K562 (cell line): ENCODE data around the gene ZMYND8. TPM values are rescaled to one million over a fixed set of nuclear protein-coding genes. Genes with fewer than 3 reads are reported as not detected.
A peak's percentile ranks its signal among the peaks of the same experiment; 100 is the strongest.

Source experiments
- ATAC-seq: fragments of 200-7000 bp; cut with Tn5 transposase; 3 replicates; pipeline ENCODE4 v1.9.1; 2020; ENCODE audit warnings: moderate library complexity
- BruUV-seq: library from RNA; stranded (reverse); fragments of 400-500 nt; replicated peaks from 2 replicates; lab custom pipeline; 2021; lab: Mats Ljungman, UMichigan
- CTCF ChIA-PET: fragments of 300-600 bp; formaldehyde crosslinking; extraction: SDS; loops from one replicate; lab custom pipeline; 2021; ENCODE audit warnings: low intra/inter-chr PET ratio; lab: Yijun Ruan, JAX
- POLR2A ChIA-PET: fragments of 300-600, 350-650 bp; sonication (Branson Sonifier 250); formaldehyde crosslinking; extraction: SDS; loops from one replicate; lab custom pipeline; 2021; ENCODE audit warnings: antibody characterized with exemption, inconsistent platforms; lab: Yijun Ruan, JAX
- DNase-seq, 4 experiments: peaks; one replicate each; pipeline versions ENCODE4 v3.0.0 to v3.0.0-alpha.2; 2011 to 2018; ENCODE audit warnings: low spot score in 3 of 4, mixed read lengths in 3 of 4; ENCODE audit errors: extremely low read depth in 1 of 4
- FAIRE-seq: peaks from 2 replicates; lab custom pipeline; 2011; peaks lifted over from hg19 to GRCh38; lab: Jason Lieb, UNC
- H2AFZ ChIP-seq: 2 replicates; pipeline ENCODE4 v1.6.0; 2011; ENCODE audit warnings: low read depth, low read length, control low read depth, inconsistent platforms
- H3K27ac ChIP-seq: fragments of 200-600 bp; 3 replicates; pipeline ENCODE4 v1.8.0; 2011; ENCODE audit warnings: low read depth, mild to moderate bottlenecking, control low read depth, inconsistent platforms, low read length, moderate library complexity, mixed read lengths; ENCODE audit errors: extremely low read depth
- H3K27me3 ChIP-seq, 2 experiments: fragments of 300-600 bp in 1 of 2; 2 replicates in 1 of 2; 3 replicates in 1 of 2; pipeline versions ENCODE4 v1.6.0 to v1.8.0; 2011; ENCODE audit warnings: inconsistent platforms in 2 of 2, low read length in 2 of 2, mild to moderate bottlenecking in 1 of 2, mixed read lengths in 1 of 2, moderate library complexity in 1 of 2; ENCODE audit not compliant: control insufficient read depth in 2 of 2, insufficient read depth in 2 of 2
- H3K36me3 ChIP-seq: fragments of 300-600 bp; 3 replicates; pipeline ENCODE4 v1.8.0; 2011; ENCODE audit warnings: mild to moderate bottlenecking, low read length, inconsistent platforms; ENCODE audit not compliant: control insufficient read depth, insufficient read depth
- H3K4me1 ChIP-seq, 2 experiments: fragments of 200-600 bp in 1 of 2; replicated peaks in 1 of 2; 2 replicates in 1 of 2; 3 replicates in 1 of 2; pipeline versions ENCODE4 v1.5.1 to v1.8.0; 2011; ENCODE audit warnings: inconsistent platforms in 2 of 2, low read length in 2 of 2, mild to moderate bottlenecking in 1 of 2, mixed read lengths in 1 of 2, moderate library complexity in 1 of 2; ENCODE audit not compliant: control insufficient read depth in 2 of 2, insufficient read depth in 2 of 2
- H3K4me2 ChIP-seq: 2 replicates; pipeline ENCODE4 v1.6.1; 2011; ENCODE audit warnings: low read length, control low read depth, inconsistent platforms, mixed read lengths; ENCODE audit not compliant: insufficient read depth
- H3K4me3 ChIP-seq: fragments of 200-600 bp; sonication (generic), shearing (Covaris generic); 2 replicates; pipeline ENCODE4 v1.5.1; 2016; ENCODE audit warnings: control low read depth, inconsistent platforms
- H3K79me2 ChIP-seq: fragments of 200-600 bp; 3 replicates; pipeline ENCODE4 v1.8.0; 2011; ENCODE audit warnings: low read length, inconsistent platforms; ENCODE audit not compliant: control insufficient read depth, insufficient read depth
- H3K9ac ChIP-seq, 2 experiments: 2 replicates each; pipeline versions ENCODE4 v1.6.0 to v1.6.1; 2011; ENCODE audit warnings: low read depth in 2 of 2, low read length in 2 of 2, control low read depth in 1 of 2, inconsistent platforms in 1 of 2, mild to moderate bottlenecking in 1 of 2, mixed read lengths in 1 of 2; ENCODE audit not compliant: insufficient read depth in 1 of 2
- H3K9me1 ChIP-seq: one replicate; pipeline ENCODE4 v1.6.0; 2011; ENCODE audit warnings: inconsistent platforms, mild to moderate bottlenecking, low read length, moderate library complexity; ENCODE audit not compliant: control insufficient read depth, insufficient read depth
- H3K9me3 ChIP-seq: replicated peaks from 2 replicates; pipeline ENCODE4 v1.5.1; 2011; ENCODE audit warnings: low read depth, low read length, inconsistent platforms; ENCODE audit not compliant: control insufficient read depth, insufficient read depth
- H4K20me1 ChIP-seq: replicated peaks from 2 replicates; pipeline ENCODE4 v1.6.1; 2011; ENCODE audit warnings: low read length, inconsistent platforms, mixed read lengths; ENCODE audit not compliant: control insufficient read depth, insufficient read depth
- BCLAF1 ChIP-seq, 2 experiments: fragments of 450-650 bp in 1 of 2; IDR thresholded peaks; 2 replicates each; pipeline ENCODE4 v1.6.1; 2011 to 2017; ENCODE audit warnings: low read depth in 2 of 2, antibody characterized with exemption in 1 of 2, borderline replicate concordance in 1 of 2, low read length in 1 of 2, mild to moderate bottlenecking in 1 of 2, mixed read lengths in 1 of 2; ENCODE audit not compliant: control insufficient read depth in 1 of 2
- CREB1 ChIP-seq, 2 experiments: sonication (generic) in 1 of 2; formaldehyde crosslinking in 1 of 2; IDR thresholded peaks; 2 replicates each; pipeline versions ENCODE4 v1.6.1 to v1.8.0; 2012 to 2022; ENCODE audit warnings: inconsistent platforms in 1 of 2, mild to moderate bottlenecking in 1 of 2, missing genetic modification reagents in 1 of 2, moderate library complexity in 1 of 2
- ELF4 ChIP-seq: fragments of 450-650 bp; formaldehyde crosslinking; IDR thresholded peaks from 2 replicates; pipeline ENCODE4 v1.4.0; 2022; ENCODE audit warnings: missing genetic modification characterization
- KLF13 ChIP-seq: fragments of 450-650 bp; IDR thresholded peaks from 2 replicates; pipeline ENCODE4 v1.6.1; 2016; ENCODE audit warnings: missing genetic modification characterization, low read depth, mild to moderate bottlenecking, missing compliant biosample characterization, moderate library complexity, borderline replicate concordance
- LARP7 ChIP-seq: fragments of 450-650 bp; IDR thresholded peaks from 2 replicates; pipeline ENCODE4 v1.6.1; 2016
- MTA2 ChIP-seq: fragments of 450-650 bp; IDR thresholded peaks from 2 replicates; pipeline ENCODE4 v1.6.1; 2016; ENCODE audit warnings: low read depth
- NFYB ChIP-seq: IDR thresholded peaks from 2 replicates; pipeline ENCODE4 v1.6.1; 2011; ENCODE audit warnings: mild to moderate bottlenecking, moderate library complexity; ENCODE audit not compliant: insufficient read length; ENCODE audit errors: extremely low read depth
- NR2C2 ChIP-seq, 2 experiments: fragments of 200-800 bp in 1 of 2; sonication (Bioruptor generic) in 1 of 2; sonication (generic) in 1 of 2; formaldehyde crosslinking in 1 of 2; IDR thresholded peaks; 2 replicates each; pipeline versions ENCODE4 v1.6.1 to v1.8.0; 2016 to 2022; ENCODE audit warnings: mild to moderate bottlenecking in 1 of 2, missing compliant biosample characterization in 1 of 2, missing genetic modification characterization in 1 of 2, missing genetic modification reagents in 1 of 2
- ZBTB34 ChIP-seq: fragments of 250-450 bp; sonication (Bioruptor Pico); IDR thresholded peaks from 2 replicates; pipeline ENCODE4 v1.8.0; 2021; ENCODE audit warnings: mild to moderate bottlenecking, moderate library complexity
- WGBS: fragments of 100-300 bp; shearing (Covaris generic); methylation state at CpG from one replicate; pipeline ENCODE4 v1.1.6; 2016; ENCODE audit warnings: low coverage, mixed read lengths; ENCODE audit not compliant: insufficient coverage; ENCODE audit errors: missing lambda C conversion rate; 5-methylcytosine and 5-hydroxymethylcytosine counted together
- in situ Hi-C: fragments of 300-500 bp; cut with MboI; formaldehyde crosslinking; loops from 4 replicates; pipeline ENCODE4 v1.15.0; 2018; ENCODE audit warnings: inconsistent platforms, mixed read lengths
- intact Hi-C: fragments of 100-400 bp; cut with micrococcal nuclease; formaldehyde crosslinking; loops from 2 replicates; pipeline ENCODE4 v1.14.2; 2022
- polyA plus RNA-seq, 8 experiments: library from polyadenylated mRNA; depleted of rRNA in 4 of 8; stranded (reverse) in 5 of 8; unstranded in 3 of 8; fragments of >200 nt; fragmentation: Nextera tagmentation in 2 of 8; fragmentation: Illumina TruSeq in 1 of 8; extraction: Ambion mirVana in 2 of 8; extraction: Trizol in 1 of 8; gene quantifications; 2 replicates each; pipeline versions ENCODE4 v1.2.1 to v1.2.3, GENCODE V29; 2011 to 2014; ENCODE audit warnings: inconsistent platforms in 1 of 8, missing spikeins in 1 of 8
- total RNA-seq, 7 experiments: library from RNA; depleted of rRNA in 6 of 7; stranded (reverse); fragments of >200 nt in 6 of 7; fragmentation: Illumina TruSeq in 2 of 7; extraction: Trizol in 2 of 7; gene quantifications; 2 replicates each; pipeline versions ENCODE4 v1.2.1 to v1.2.3, GENCODE V29; 2011 to 2021; ENCODE audit warnings: low replicate concordance in 1 of 7
- TF ChIP-seq, protein P1 (sequence below), 2 experiments: fragments of 450-650 bp; IDR thresholded peaks; 2 replicates each; pipeline ENCODE4 v1.6.1; 2016

ZMYND8 gene
- total and polyA plus RNA-seq, 9 of the 15 experiments (the other 6 are each of a cell fraction or from before 2014, with no cell fraction given) = 31.8 to 148 (median 71.9) TPM

GRCh38 chr20:47351643-47352331 lies 4.7 kb downstream of the ZMYND8 start (continued):
- TF ChIP-seq CREB1 (IDR thresholded peaks at IDR 0.05) (no peak), CREB1 (CRISPR knock-in tag; IDR thresholded peaks at IDR 0.05) (0 out of 2 replicates have a peak, but pooled peaks have one; percentile 20), NR2C2 (CRISPR knock-in tag; IDR thresholded peaks at IDR 0.05) (no peak), NR2C2 (tag; IDR thresholded peaks at IDR 0.05) (peak; percentile 34; the same call in 1 of the 2 replicates), KLF13 (tag) (no peak), ZBTB34 (CRISPR knock-in tag) (no peak)

DNA sequence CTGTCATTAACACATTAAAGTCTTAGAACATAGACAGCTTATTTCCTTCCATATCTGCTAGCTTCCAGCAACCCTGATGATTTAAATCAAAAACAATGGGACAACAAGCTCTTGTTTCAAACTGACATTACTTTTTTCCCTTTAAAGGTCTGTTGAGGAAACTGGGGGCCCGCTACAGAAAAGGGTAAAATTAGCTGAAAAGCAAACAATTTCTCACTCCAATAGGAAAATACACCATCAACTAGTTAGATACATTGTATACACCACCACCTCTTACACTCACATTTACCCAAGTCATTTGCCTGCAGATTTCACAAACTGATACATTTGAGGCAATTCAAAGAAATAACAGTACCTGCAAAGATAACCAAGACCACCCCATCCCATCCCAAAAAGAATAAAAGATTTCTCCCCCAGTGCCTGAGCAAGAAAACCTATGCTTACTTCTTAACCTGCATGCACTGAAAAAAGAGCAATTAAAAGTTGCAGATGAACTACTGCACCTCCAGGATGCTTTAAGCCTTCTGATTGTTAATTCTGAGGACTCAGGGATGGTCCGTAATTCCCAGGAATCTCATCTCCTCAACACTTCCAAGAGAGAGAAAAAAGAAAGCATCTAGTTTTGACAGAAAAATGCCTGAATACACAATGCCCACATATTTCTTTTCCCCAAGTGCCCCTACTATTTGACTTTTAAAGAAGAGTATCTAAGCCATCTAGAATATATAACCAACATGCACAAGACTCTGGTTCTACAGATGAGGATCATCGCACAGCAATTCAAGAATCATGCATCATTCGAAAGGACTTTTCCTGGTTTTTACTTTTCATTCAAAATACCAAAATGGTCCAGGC lies 5.6 kb downstream of the ZMYND8 start:
- Histone ChIP-seq H4K20me1 (peaks cover 4% of the 10 kb centered on the region; the same call in 1 of the 2 replicates), H3K27me3 (no peaks in the 10 kb centered on the region), H3K9ac (peak overlapping the region; percentile 23 to 92; a peak in 3 of 4 replicates), H3K9me1 (no peaks in the 10 kb centered on the region), H3K9me3 (no peaks in the 10 kb centered on the region), H3K4me3 (peak overlapping the region; percentile 65), H3K36me3 (peaks cover 96% of the 10 kb centered on the region), H3K4me2 (peak overlapping the region; percentile 87), H3K4me1 (peaks cover 20 to 42% of the 10 kb centered on the region in 2 experiments), H2AFZ (no peak overlapping the region), H3K79me2 (peaks cover 100% of the 10 kb centered on the region), H3K27ac (peak overlapping the region; percentile 97)
- in situ Hi-C loops = no loop called here
- FAIRE-seq (no peak), ATAC-seq (no peak), DNase-seq (no peak)
- POLR2A ChIA-PET = interaction anchor here (0.9 to 4.3 kb wide), 10 partner anchors 8 to 31 kb away, joined by 3 to 56 read pairs (median 8); no protein-coding TSS in a partner anchor
- CTCF ChIA-PET = no interaction called here
- intact Hi-C loops = no loop called here
- BruUV-seq = no TSS peak
- 1% methylated on average over 4 of the region's 4 CpGs for WGBS
- peak in 1 of 2 experiments; percentile 10; a peak in 1 of 4 replicates for TF ChIP-seq BCLAF1 (IDR thresholded peaks at IDR 0.05; ENCODE audit: borderline replicate concordance in 1 of 2, control insufficient read depth in 1 of 2, low read depth in 2 of 2, low read length in 1 of 2)
- no peak for TF ChIP-seq NFYB
- peak; percentile 23; the same call in 1 of the 2 replicates for TF ChIP-seq ELF4 (CRISPR knock-in tag)
- TF ChIP-seq, protein P1, sequence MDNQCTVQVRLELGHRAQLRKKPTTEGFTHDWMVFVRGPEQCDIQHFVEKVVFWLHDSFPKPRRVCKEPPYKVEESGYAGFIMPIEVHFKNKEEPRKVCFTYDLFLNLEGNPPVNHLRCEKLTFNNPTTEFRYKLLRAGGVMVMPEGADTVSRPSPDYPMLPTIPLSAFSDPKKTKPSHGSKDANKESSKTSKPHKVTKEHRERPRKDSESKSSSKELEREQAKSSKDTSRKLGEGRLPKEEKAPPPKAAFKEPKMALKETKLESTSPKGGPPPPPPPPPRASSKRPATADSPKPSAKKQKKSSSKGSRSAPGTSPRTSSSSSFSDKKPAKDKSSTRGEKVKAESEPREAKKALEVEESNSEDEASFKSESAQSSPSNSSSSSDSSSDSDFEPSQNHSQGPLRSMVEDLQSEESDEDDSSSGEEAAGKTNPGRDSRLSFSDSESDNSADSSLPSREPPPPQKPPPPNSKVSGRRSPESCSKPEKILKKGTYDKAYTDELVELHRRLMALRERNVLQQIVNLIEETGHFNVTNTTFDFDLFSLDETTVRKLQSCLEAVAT (IDR thresholded peaks at IDR 0.05) = peak; percentile 83 to 92
- 0 out of 2 replicates have a peak, but pooled peaks have one; percentile 29 for TF ChIP-seq LARP7
- TF ChIP-seq MTA2 = 0 out of 2 replicates have a peak, but pooled peaks have one; percentile 7
